Left forelimb (tissue), 1 donor: Measurements from ENCODE around the gene RLN2.
"Not testable (repeated sequence)": the region's sequence is repeated elsewhere in the genome, so short reads cannot be mapped to it uniquely, and the experiment has no call there.

Source experiments
- DNase-seq: peaks from one replicate; pipeline ENCODE4 v3.0.0-alpha.2; 2018; ENCODE audit warnings: low spot score

Gene RLN2, protein sequence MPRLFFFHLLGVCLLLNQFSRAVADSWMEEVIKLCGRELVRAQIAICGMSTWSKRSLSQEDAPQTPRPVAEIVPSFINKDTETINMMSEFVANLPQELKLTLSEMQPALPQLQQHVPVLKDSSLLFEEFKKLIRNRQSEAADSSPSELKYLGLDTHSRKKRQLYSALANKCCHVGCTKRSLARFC

DNA sequence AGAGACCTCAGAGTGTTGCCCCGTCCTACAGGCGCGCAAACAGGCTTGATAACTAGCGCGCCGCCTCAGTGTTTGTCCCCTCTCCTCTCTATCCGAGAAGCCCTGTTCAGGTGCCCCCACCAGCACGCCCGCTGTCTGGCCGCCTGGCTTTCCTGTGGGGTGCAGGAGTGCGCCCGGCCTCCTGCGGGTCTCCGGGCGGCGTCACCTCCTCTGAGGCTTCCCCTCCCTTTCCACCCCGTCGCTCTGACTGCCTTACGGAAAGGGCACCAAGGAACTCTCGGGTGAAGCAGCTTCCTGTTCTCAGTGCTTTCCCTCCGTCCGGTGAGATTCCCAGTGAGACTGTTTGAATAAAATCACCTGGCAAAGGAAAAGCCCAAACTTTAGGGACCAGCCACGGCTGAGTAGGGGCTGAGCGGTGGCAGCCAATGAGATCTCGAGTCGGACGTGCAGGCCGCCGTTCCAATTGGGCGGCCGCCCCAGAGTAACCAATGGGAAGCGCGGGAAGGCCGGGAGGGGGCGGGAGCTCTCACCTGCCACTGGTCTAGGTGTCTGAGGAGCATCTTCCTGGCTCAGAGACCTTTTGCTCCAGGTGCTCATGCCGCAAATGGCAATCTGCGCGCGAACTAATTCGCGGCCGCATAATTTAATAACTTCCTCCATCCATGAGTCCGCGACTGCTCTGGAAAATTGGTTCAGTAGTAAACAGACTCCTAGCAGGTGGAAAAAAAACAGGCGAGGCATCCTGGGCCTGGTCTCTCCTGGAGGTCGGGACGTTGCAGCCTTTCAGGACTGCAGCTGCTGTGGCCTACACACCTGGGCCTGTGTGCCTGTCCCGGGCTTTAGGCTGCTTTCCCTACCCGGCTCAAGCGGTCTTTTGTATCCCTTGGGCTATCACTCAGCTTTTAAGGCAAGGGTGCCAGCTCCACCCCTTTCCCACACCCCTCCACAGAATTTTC, at the start of gene RLN2:
TSS of gene RLN2 (minus strand) at position 877 of the 956 bp plus-strand sequence. CDS start at position 741, 136 bp downstream.
- not testable (repeated sequence) for DNase-seq

DNA sequence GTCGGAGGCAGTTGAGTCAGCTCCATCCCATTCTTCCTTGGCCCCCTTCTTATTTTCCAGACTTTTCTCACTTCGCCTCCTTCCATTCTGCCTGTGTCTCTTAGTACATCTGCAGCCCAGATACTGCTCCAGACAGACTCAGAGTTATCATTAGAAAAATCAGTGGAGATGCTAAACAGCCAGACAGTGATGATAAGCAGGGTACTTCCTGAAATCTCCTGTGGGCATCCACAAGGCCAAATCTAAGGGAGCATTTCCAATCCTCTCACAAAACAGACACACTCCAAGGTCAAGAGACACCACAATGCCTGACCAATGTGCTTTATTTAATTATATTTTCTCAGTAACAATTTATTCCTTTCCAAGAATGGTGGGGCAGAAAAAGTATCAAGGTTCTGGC, 49.7 kb upstream of the RLN2 start:
- no peak for DNase-seq

DNA sequence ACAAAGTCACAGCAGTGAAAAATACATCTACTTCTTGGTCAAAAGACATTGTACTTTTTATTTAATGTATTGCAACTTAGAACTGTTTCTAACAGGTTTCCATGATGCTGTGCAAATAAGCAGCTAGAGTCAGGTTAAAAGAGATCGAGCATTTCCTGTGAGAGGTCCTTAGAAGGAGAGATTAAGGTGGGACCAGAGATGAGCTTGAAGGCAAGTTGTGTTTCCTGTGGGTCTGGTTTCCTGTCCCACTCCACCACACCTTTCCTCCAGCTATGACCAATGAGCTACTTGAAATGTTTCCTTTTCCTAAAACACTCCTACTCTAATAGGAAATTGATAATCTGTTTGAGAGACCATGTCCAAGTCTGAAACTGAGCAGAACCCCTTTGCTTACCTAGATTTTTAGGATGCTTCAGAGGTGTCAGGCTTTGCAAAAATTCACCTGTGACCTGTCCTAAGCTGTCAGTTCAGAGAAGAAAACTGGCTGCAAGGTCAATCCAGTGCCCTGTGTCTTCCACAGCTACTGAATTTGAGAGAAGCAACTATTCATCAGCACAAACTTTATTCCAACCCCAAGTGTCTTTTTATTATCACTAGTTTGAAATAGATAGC, 48.2 kb upstream of the RLN2 start:
- no peak for DNase-seq

DNA sequence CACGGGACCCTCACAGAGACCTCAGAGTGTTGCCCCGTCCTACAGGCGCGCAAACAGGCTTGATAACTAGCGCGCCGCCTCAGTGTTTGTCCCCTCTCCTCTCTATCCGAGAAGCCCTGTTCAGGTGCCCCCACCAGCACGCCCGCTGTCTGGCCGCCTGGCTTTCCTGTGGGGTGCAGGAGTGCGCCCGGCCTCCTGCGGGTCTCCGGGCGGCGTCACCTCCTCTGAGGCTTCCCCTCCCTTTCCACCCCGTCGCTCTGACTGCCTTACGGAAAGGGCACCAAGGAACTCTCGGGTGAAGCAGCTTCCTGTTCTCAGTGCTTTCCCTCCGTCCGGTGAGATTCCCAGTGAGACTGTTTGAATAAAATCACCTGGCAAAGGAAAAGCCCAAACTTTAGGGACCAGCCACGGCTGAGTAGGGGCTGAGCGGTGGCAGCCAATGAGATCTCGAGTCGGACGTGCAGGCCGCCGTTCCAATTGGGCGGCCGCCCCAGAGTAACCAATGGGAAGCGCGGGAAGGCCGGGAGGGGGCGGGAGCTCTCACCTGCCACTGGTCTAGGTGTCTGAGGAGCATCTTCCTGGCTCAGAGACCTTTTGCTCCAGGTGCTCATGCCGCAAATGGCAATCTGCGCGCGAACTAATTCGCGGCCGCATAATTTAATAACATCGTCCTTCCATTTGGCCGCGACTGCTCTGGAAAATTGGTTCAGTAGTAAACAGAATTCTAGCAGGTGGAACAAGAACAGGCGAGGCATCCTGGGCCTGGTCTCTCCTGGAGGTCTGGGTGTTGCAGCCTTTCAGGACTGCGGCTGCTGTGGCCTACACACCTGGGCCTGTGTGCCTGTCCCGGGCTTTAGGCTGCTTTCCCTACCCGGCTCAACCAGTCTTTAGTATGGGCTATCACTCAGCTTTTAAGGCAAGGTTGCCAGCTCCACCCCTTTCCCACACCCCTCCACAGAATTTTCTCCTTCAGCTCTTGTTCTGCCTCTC, 34.8 kb upstream of the RLN2 start, which contains the start of gene RLN1:
TSS of gene RLN1 (minus strand) at position 885 of the 990 bp plus-strand sequence. CDS start at position 755, 130 bp downstream.
- not testable (repeated sequence) for DNase-seq

DNA sequence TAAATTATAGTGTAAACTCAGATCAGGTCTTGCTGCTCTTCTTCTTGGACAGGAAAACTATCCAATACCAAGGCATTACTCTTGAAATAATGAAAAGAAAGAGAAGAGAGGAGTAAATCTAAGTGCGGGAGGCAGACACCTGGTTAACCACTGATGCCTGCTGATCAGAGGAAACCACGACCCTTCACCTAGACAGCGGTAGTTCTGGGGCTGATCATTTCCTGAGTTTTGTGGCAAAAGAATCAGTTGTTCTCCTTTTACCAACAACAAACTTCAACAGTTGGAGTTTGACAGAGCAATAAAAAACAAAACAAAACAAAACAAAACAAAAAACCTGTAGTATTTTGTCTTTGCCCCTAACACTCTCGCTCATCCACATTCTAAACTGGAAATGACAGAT, 32.2 kb upstream of the RLN2 start:
- no peak for DNase-seq

DNA sequence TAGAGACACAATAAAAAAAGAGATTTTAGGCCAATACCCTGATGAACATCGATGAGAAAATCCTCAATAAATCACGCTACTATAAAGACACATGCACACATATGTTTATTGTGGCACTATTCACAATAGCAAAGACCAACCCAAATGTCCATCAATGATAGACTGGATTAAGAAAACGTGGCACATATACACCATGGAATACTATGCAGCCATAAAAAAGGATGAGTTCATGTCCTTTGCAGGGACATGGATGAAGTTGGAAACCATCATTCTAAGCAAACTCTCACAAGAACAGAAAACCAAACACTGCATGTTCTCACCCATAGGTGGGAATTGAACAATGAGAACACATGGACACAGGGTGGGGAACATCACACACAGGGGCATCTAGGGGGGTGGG, 26.8 kb upstream of the RLN2 start:
- not testable (repeated sequence) for DNase-seq

DNA sequence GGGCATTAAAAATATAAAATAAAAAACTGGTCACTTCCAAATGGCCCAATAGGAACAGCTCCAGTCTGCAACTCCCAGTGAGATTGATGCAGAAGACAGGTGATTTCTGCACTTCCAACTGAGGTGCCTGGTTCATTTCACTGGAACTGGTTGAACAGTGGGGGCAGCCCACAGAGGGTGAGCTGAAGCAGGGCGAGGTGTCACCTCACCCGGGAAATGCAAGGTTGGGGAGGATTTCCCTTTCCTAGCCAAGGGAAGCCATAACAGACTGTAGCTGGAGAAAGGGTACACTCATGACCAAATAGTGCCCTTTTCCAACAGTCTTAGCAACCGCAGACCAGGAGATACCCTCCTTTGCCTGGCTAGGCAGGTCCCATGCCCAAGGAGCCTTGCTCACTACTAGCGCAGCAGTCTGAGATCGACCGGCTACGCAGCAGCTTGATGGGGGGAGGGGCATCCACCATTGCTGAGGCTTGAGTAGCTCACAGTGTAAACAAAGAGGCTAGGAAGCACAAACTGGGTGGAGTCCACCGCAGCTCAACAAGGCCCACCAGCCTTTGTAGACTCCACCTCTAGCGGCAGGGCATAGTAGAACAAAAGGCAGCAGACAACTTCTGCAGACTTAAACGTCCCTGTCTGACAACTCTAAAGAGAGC, 22.5 kb upstream of the RLN2 start:
- no peak for DNase-seq

DNA sequence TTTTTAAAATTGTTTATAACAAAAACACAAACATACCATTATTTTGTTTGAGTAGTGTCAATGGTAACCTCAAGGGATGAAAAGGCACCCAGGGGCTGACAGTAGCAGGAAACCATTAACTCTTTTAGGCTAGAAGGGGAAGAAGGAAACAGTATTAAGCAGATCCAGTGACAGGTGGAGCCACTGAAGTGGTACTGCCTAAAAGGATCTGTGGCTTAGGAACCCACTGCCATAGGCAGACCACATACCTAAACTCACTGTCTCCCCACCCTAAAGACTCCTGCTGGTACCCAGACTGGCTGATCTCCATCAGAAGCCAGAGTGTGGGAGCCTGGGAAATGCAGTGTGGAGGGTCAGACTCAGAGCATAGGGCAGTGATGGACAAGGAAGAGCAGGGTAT, 21.7 kb upstream of the RLN2 start:
- no peak for DNase-seq

DNA sequence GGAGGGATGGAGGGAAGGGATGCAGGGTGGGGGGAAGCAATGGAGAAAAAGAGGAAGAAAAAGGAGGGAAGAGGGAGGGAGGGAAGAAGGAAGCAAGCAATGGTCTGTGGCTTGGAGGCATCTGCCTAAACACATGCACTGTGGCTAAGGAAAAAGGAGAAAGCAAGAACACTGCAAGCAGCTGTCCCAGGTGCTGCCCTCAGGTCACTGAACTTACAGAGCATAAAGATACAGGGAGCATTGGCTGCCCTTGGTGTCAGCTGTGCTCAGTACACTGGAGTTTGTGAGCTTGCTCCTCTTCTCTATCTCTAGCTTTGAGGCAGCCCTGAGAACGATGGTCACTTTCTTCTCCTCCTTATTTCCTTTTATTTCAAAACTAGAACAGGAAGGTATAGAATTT, 17.1 kb upstream of the RLN2 start:
- DNase-seq = not testable (repeated sequence)

DNA sequence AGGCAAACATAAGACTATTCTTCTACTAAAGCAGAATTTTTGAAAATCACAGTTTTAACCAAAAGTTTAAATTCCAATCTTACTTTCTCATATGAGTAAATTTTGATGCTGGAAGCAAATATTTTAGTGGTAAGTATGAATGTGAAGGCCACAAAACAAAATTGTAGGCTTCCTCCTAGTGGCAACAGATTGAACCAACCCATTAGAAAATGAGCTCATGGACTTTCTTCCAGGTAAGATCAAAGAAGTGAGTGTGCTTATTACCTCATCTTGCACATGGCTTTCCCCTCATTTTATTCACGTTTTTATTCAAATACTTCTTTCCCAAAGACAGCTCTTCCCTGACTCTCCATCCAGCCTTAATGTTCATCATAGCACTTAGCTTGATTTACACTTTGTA, 16.5 kb upstream of the RLN2 start:
- no peak for DNase-seq

DNA sequence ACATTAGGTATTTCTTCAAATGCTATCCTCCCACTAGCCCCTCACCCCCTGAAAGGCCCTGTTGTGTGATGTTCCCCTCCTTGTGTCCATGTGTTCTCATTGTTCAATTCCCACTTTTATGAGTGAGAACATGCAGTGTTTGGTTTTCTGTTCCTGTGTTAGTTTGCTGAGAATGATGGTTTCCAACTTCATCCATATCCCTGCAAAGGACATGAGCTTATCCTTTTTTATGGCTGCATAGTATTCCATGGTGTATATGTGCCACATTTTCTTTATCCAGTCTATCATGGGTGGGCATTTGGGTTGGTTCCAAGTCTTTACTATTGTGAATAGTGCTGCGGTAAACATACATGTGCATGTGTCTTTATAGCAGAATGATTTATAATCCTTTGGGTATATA, 11.9 kb upstream of the RLN2 start:
- not testable (repeated sequence) for DNase-seq

DNA sequence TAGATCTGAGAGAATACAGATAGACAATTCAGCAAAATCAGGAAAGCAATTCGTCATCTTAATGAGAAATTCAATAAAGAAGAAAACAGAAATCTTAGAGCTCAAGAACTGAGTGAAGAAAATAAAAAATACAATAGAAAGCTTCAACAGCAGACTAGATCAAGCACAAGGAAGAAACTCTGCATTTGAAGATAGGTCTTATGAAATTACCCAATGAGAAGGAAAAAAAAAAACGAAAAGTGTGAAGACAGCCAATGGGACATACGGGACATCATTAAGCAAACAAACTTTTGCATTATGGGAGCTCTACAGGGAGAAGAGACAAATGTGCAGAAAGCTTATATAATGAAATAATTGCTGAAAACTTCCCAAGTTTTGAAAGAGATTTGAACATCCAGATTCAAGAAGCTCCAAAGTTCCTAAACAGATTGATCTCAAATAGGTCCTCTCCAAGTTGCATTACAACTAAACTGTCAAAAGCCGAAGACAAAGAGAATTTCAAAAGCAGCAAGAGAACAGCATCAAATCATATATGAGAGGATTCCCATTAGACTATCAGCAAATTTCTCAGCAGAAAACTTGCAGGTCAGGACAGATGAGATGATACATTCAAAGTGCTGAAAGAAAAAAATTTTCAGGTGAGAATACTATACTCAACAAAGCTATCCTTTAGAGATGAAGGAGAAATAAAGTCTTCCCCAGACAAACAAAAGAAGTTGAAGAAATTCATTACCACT, 10.8 kb upstream of the RLN2 start:
- no peak for DNase-seq

DNA sequence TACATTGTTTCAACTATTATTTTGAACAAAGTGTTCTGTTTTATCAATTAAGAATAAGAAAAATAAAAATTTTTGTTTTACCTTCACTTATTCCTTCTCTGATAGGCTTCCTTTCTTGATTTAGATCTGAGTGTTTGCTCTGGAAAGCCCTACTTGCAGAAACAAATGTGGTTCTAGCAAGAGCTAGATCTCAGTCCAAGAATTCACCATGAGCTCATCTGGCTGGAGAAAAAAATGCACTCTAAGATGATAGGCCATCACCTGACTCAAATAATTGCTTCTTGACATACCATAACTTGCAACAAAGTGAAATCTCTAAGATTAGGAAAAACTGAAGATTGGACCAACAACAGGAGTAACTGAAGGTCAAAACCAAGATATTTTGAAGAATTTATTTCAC, 6.3 kb upstream of the RLN2 start:
- DNase-seq = no peak

DNA sequence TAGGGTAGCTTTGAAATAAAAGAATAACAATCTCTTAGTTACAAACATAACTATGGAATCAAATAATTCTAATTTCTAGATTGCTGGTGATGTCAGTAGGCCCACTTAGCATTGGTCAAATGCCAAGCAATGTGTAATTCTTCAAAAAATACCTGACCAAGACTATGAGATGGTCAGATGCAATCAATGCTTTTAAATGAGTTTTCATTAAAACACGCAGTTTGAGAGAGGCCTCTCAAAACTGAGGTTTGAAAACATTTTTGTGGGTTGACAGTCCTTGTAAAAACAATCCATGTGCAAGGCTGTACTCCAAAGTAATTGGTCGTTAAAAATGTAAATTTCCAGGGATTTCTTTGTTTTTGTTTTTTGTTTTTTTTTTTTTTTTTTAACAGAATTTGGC, 1.2 kb upstream of the RLN2 start:
- no peak for DNase-seq

DNA sequence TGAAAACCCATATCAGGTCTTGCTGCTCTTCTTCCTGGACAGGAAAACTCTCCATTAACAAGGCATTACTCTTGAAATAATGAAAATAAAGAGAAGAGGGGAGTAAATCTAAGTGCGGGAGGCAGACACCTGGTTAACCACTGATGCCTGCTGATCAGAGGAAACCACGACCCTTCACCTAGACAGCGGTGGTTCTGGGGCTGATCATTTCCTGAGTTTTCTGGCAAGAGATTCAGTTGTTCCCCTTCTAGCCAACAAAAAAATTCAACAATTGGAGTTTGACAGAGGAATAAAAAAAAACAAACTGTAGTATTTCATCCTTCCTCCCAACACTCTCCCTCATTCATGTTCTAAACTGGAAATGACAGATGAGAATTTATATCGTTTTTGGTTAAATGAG, 3.0 kb downstream of the RLN2 start:
- DNase-seq = no peak

DNA sequence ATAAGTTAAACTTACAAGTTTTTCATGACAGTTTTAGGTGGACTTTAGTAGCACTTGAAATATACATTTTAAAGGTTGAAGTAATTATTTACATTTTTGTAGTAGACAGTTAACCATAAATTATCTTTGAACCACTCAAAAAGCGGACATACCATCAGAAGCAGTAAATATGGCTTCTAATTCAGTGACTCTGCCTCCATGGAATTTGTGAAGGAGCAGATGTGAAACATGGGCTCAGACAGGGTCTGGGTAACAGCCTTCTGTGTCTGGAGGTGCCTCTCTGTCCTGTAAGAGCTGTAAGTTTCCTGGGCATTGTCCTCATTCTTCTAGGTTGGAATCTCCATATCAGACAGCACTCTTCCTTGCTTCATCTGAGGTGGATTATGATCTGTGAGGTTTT, 12.4 kb downstream of the RLN2 start:
- DNase-seq = no peak

DNA sequence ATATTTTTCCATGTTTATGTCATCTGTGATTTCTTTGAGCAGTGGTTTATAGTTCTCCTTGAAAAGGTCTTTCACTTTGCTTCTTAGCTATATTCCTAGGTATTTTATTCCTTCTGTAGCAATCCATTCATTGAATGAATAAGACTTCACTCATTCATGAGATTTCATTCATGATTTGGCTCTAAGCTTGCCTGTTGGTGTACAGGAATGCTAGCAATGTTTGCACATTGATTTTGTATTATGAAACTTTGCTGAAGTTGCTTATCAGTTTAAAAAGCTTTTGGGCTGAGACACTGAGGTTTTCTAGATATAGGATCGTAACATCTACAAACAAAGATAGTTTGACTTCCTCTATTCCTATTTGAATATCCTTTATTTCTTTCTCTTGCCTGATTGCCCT, 15.9 kb downstream of the RLN2 start:
- no peak for DNase-seq

DNA sequence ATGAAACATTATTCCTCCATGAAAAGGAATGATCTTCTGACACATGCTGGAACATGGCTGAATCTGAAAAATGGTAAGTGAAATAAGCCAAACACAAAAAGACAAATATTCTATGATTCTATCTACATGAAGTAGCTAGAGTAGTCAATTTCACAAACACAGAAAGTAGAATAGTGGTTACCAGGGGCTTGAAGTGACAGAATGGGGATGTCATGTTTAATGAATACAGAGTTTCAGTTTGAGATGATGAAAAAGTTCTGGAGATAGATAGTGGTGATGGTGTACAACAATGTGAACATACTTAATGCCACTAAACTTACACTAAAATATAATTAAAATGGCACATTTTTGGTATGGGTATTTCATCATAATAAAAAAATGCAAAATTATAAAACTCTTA, 18.3 kb downstream of the RLN2 start:
- no peak for DNase-seq

DNA sequence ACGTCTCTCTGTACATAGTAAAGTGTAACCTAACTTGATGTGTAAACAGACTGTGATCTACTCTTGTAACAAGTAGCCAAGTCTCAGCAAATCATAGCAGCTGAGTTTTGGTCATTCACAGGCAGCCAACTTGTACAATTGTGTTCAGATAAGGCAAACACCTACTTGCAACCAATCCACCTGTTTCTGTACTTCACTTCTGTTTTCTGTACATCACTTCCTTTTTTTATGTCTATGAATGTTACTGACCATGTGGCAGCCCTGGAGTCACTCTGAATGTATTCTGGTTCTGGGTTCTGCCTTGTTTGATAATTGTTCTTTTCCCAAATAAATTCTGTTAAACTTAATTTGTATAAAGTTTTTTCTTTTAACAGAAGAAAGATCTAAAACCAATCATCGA, 26.0 kb downstream of the RLN2 start:
- no peak for DNase-seq

DNA sequence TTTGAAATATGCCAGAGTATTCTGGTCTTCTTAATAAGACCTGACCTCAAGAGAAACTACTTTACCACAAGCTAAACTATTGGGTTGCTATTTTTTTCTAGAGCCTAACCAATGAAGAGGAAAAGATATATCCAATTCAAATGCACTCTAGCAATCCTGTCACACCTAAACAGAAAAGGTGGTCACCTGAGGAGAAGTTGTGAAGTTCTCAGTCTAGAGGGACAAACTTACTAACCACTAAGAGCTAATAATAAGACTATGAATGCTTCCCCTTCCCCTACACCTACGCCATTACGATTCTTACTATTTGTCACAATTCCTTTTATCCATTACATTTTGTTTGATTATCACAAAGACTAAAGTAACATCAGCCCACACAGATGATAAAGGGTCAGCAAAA, 29.7 kb downstream of the RLN2 start:
- DNase-seq = no peak
